Ramos (cell line): ENCODE data around the gene ZNF768.

Source experiments
- in situ Hi-C: fragments of 300-500 bp; cut with MboI; formaldehyde crosslinking; loops from one replicate; pipeline ENCODE4 v1.14.3; 2022; ENCODE audit warnings: low sequenced_read_pairs; ENCODE audit not compliant: unreplicated experiment

Gene ZNF768

GRCh38 chr16:30519120-30520049 lies 7.0 kb downstream of the ZNF768 start:
- in situ Hi-C loops = no loop called here

- in situ Hi-C loops = no loop called here
Observed at GRCh38 chr16:30518552-30518951, 7.8 kb downstream of the ZNF768 start.

GRCh38 chr16:30515275-30515674 lies 11.1 kb downstream of the ZNF768 start:
- in situ Hi-C loops = no loop called here

- in situ Hi-C loops = no loop called here
Observed at GRCh38 chr16:30511509-30511908, 14.9 kb downstream of the ZNF768 start.

- in situ Hi-C loops = no loop called here
Observed at GRCh38 chr16:30510376-30510938, 15.9 kb downstream of the ZNF768 start.

GRCh38 chr16:30509081-30509765 lies 17.1 kb downstream of the ZNF768 start:
- in situ Hi-C loops = no loop called here

- in situ Hi-C loops = no loop called here
Observed at GRCh38 chr16:30503403-30504296, 22.7 kb downstream of the ZNF768 start.

GRCh38 chr16:30499284-30499683 lies 27.1 kb downstream of the ZNF768 start:
- in situ Hi-C loops = no loop called here

- in situ Hi-C loops = no loop called here
Observed at GRCh38 chr16:30494709-30495108, 31.7 kb downstream of the ZNF768 start.

GRCh38 chr16:30493941-30494488 lies 32.4 kb downstream of the ZNF768 start:
- in situ Hi-C loops = no loop called here

GRCh38 chr16:30491744-30492308 lies 34.5 kb downstream of the ZNF768 start:
- in situ Hi-C loops = no loop called here

GRCh38 chr16:30491229-30491628 lies 35.1 kb downstream of the ZNF768 start:
- in situ Hi-C loops = no loop called here

- in situ Hi-C loops = no loop called here
Observed at GRCh38 chr16:30490210-30490609, 36.2 kb downstream of the ZNF768 start.

- in situ Hi-C loops = no loop called here
Observed at GRCh38 chr16:30488764-30489605, 37.4 kb downstream of the ZNF768 start.

GRCh38 chr16:30485818-30486436 lies 40.4 kb downstream of the ZNF768 start:
- in situ Hi-C loops = no loop called here

GRCh38 chr16:30484887-30485286 lies 41.5 kb downstream of the ZNF768 start:
- in situ Hi-C loops = no loop called here

GRCh38 chr16:30482366-30482765 lies 44.0 kb downstream of the ZNF768 start:
- in situ Hi-C loops = no loop called here

GRCh38 chr16:30481381-30481780 lies 45.0 kb downstream of the ZNF768 start:
- in situ Hi-C loops = no loop called here
